Stimulated activated CD8-positive, alpha-beta memory T cell treated with anti-CD3 and anti-CD28 coated beads, Interleukin-7, amount 100 ng/mL, for 4 hours (primary cell): ENCODE data around the gene ATXN7.
A peak's percentile ranks its signal among the peaks of the same experiment; 100 is the strongest.

Source experiments
- DNase-seq, 2 donors: peaks; one replicate each; pipeline ENCODE4 v3.0.0-alpha.2; 2020; ENCODE audit warnings: low read depth in 2 of 2

The ATXN7 gene

DNA sequence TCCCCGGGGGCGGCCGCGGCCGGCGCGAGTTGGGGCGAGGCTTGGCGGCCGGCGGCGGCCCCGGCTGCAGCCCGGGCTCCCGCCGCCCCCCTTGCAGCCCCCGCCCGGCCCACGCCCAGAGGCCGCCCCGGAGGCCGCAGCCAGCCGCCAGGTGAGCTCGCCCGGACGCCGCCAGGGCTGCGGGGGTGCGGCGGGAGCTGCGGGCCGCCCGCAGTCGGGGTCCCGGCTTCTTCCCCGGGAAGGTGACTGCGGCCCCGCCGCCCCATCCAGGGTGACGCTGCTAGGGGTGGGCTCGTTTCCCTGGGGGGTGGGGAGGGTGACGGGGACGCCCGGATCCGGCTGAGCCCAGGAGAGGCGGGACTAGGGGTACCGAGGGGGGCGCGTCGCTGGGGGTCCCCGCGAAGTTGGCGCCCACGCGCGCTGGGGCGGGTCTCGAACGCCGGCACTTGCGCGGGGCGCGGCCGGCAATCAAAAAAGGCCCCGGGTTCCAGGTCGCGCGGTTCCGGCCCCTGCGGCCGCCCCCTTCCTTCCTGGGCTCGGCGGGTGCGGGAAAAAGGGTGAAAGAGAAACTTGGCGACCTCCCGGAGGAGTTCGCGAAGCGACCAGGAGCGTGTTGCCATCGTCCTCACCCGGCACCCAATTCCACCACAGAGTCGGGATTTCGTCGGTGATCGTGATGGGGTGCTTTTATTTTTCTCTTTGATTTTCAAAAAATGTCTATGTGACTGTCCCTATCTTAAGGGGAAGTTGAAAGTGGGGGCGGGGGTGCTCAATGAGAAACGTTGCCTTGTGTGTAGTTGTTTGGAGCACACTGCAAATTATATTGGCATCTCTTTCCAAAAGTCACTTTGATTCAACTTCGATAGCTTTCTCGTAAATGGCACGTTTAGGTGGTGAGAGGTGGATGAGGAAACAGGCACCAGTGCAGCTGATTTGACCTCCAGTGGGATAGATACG, 619 bp downstream of the ATXN7 start:
- peak; percentile 13 to 54 for DNase-seq

- no peak for DNase-seq
These were observed 1.3 kb downstream of the ATXN7 start for GRCh38 chr3:63864965-63865327.

DNA sequence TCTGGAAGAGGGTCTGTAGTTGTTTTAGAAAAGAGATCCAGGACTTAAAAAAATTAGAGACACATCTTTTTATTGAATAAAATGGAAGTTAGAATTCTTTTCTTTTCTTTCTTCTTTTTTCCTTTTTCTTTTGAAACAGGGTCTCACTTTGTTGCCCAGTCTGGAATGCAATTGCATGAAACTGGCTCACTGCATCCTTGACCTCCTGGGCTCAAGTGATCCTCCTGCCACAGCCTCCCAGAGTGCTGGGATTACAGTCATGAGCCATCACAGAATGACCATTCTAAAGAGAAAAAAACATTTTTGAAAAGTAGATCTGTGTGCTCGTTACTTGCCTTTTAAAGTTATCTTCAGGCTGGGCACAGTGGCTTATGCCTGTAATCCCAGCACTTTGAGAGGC, 3.6 kb downstream of the ATXN7 start:
- DNase-seq = no peak

DNA sequence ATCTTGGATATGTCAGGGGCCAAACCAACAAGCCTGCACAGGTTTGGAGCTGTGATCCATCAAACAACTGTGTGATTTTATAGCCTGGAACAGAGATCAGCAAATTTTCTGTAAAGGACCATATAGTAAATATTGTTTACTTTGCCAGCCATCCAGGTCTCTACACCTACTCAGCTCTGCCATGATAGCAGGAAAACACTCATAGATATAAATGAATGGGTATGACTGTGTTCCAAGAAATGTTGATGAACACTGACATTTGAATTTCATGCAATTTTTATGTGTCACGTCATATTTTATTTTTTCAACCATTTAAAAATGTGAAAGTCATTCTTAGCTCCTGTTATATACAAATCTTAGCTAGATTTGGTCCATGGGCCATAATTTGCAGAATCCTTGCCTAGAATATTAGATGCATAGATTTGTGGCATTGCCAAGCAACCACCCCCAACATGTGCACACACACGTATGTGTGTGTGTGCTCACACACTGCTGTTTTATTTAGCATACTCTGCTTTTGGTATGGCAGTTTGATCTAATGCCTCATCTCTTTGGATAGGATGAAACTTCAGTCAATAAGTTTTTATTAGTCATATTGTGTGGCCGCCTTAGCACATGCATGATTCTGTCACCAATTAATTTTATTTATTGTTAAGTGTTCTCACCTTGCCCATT, 6.4 kb downstream of the ATXN7 start:
- no peak for DNase-seq

GRCh38 chr3:63870615-63871005, 6.9 kb downstream of the ATXN7 start:
- DNase-seq = no peak

DNA sequence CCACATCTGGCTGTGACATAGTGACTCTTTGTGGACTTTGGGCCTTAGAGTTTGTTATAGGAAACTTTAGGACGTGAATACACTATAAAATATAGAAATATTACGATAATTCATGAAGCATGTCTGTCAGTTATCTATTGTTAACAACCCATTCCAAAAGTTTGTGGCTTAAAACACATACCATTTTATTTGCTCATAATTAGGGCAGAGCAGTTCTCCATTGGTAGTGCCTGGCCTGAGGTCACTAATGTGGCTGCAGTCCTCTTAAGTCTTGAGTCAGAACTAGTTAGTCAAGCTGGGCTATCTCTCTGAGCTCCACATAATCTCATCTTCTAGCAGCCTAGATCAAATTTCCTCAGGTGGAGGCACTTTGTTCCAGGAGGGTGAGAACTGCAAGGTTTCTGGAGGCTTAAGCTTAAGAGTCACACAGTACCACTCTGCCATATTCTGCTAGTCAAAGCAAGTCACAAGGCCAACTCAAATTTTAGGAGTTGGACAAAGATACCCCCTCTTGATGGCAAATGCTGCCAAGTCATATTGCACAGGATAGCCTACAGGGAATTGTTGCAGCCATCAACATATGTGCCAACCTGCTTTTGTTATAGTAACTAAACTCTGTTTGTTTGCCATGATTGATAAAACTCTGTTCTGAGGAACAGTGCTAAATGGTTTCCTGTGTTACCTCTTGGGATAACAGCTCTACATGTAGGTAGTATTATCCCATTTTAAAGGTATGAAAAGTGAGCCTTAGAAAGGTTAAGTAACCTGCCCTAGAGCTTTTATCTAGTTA, 8.7 kb downstream of the ATXN7 start:
- DNase-seq = no peak

DNA sequence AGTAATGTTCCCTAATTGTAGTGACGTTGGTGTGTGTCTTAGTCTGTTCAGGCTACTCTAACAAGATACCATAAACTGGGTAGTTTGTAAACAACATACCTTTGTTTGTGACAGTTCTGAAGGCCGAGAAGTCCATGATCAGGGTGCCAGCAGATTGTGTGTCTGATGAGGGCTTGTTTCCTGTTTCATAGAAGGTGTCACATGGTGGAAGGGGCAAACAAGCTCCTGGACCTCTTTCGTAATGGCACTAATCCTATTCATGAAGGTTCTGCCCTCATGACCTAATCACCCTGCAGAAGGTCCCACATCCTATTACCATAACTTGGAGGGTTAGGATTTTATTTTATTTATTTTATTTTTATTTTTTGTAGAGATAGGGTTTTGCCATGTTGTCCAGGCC, 11.1 kb downstream of the ATXN7 start:
- DNase-seq = no peak

DNA sequence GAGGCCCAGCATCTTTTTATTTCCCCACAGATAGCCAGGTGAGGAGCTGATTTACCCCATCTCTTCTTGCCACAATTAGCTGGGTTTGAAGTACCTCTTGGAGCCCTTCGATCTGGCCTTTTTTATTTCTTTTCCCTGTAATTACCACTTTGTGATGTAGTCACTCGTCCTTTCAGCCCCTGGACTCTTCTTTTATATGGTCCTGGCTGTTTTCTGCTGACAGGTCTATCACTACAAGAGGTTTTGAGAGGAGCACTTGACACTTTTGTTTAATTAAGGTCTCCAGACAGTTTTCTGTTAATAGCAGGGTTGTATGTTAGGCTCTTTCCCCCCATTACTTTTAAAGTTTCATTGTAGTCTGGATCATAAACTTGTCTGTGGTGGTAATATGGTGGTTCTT, 11.8 kb downstream of the ATXN7 start:
- DNase-seq = no peak

DNA sequence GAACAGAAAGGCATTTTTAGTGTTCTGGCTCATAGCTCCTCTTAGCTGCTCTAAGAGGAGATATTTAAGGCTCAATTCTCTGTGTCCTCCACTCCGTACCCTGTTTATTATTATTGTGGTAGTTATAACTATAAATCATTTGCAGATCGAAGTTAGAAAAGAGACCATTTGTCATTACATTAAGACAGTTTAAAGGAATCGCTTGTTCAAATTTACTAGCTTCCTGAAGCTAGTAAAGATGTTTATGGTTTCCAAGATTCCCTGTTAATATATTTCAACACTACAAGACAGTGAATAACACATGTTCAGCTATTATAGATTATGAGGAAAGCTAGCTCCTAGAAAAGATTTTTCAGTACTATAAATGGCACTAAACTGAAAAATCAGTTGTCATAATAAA, 12.6 kb downstream of the ATXN7 start:
- no peak for DNase-seq

DNA sequence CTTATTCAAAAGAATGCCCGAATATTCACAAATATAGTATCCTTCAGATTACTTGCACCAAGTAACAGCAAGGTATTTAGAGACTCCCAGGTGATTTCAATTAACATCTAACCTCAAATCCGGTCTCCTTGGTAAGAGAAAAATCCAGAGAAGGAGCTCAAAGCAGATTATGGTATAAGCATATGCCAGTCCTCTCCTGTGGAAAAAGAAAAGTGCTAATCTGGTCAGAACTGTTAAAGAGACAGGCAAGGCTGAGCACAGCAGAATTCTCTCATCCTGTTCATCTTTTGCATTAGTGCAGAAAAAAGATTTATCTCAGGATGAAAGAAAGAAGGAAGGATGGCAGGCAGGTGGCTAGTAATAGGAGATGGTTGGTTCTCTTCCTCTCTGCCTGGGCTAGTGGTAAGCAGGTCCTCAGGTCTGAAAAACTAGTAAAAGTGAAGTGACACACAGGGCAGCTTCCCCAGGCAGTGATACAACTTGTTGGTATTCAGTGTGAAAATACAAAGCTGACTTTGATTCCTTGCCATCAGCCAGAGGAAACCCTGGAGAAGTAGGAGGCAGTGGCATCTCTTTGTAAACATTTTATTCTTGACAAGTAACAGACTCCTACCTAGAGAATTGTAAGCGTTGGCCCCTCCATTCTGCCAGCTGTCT, 14.2 kb downstream of the ATXN7 start:
- DNase-seq = no peak

GRCh38 chr3:63878394-63879060, 14.9 kb downstream of the ATXN7 start:
- DNase-seq = no peak

DNA sequence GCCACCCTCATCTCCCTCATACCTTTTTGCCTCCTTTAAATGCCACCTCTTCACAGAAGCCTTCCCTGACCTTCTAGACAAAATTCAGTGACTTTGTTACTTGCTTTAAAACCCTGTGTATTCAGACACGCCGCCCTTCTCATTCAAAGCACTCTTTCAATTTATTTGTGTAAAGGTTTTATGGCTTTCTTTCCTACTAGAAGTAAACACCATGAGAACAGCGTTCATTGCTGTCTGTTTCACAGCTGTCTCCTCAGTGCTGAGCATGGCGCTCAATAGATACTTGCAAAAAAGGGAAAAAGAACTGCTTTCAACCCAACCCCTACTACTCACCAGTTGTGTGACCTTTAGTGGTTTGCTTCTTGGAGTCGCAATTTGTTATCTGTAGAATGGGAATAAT, 17.0 kb downstream of the ATXN7 start:
- no peak for DNase-seq

DNA sequence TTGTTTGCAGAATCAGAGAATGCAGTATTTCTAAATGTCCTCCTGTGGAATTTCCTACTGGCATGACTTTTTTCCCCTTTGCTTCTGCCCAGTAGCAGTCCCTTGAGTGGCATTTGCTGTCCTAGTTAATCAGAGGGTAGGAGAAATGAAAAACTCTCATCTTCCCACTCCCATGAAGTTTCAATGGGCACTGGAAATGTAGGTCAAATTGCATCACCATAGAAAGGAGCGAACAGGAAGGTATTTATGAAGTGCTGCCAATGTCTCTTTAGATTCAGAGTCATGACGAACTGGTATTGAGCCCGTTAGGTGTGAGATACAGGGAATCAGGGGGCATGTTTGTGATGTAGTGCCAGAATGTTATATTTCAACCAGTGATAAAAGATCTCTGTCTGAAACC, 23.2 kb downstream of the ATXN7 start:
- no peak for DNase-seq

- no peak for DNase-seq
These were observed 27.9 kb downstream of the ATXN7 start for GRCh38 chr3:63891518-63891917.

- no peak for DNase-seq
These were observed 29.2 kb downstream of the ATXN7 start for GRCh38 chr3:63892773-63893352.

DNA sequence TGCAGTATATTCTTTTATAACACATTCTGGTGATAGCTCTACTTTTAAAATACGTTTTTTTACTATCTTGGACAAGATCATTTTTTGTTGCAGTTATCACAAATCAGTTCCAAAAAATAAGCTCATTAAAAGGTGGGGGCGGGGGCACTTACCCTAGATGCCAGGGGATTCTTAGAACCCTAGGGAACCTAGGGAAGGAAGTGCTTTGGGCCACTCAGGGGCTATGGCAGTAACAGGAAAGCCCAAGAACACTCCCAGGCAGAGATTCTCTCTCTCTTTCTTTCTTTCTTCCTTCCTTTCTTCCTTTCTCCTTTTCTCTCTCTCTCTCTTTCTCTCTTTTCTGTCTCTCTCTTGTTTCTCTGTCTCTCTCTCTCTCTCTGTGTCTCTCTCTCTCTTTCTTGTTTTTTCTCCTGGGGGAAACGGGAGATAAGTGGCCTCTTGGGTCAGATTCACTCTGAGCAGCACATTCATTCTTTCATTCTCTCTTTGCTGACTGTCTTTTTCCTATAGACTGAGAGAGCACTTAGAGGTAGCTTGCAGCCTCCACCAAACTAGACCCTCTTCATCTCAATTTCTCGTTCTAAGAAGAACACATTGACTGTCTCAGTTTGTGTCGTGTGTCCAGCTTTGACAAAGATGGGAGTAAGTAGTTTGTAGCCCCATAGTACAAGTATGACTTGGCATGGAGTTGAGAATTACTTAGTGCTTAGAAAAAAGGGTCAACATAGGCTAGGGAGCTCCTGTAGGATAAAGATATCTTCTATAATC, 31.9 kb downstream of the ATXN7 start:
- DNase-seq = no peak

GRCh38 chr3:63896332-63897030, 32.8 kb downstream of the ATXN7 start:
- DNase-seq = no peak

DNA sequence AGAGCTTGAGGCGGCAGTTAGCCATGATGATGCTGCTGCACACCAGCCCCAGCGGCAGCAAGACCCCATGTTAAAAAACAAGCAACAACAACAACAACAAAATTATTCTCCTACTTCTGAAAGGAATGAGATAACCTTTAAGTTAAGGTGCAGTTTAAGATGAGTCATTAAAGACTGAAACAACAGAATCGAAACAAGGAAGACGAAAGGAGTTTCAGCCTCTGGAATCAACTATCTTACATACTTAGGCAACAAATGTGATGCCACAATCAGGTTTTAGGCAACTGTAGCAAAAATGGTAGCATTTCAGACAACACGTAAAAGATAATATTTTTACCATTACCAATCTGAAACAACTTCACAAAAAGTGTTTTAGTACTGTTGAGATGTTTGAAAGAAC, 36.3 kb downstream of the ATXN7 start:
- DNase-seq = no peak

- DNase-seq = no peak
These were observed 36.8 kb downstream of the ATXN7 start for GRCh38 chr3:63900459-63900858.
